ENCODE results near the gene SNPH.
A peak's percentile ranks its signal among the peaks of the same experiment; 100 is the strongest.

The SNPH gene

DNA sequence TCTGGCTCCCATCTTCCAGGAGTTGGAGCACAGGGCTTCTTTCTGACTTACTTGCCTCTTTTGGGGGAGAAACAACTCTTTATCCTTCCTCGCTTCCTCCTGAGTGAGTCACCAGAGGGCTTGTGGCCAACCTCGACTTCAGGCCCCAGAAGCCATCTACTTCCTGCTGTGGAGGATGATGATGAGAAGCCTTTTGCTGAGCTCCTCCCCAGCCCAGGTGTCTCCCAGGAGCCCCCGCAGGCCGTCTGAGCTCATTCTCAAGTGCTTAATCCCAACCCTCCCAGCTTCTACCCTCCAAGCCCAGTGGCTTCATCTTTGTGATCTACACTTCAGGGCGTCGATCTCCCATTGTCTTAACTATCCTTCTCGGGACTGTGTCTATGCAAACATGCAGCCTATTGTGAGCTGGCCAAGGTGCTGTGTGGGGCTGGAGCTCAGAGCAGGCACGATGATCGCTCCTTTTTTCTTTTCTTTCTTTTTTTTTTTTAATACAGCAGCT lies 35.0 kb downstream of the SNPH start:
- DNase-seq (ENCODE audit: low read depth, low spot score) = peak; percentile 81

DNA sequence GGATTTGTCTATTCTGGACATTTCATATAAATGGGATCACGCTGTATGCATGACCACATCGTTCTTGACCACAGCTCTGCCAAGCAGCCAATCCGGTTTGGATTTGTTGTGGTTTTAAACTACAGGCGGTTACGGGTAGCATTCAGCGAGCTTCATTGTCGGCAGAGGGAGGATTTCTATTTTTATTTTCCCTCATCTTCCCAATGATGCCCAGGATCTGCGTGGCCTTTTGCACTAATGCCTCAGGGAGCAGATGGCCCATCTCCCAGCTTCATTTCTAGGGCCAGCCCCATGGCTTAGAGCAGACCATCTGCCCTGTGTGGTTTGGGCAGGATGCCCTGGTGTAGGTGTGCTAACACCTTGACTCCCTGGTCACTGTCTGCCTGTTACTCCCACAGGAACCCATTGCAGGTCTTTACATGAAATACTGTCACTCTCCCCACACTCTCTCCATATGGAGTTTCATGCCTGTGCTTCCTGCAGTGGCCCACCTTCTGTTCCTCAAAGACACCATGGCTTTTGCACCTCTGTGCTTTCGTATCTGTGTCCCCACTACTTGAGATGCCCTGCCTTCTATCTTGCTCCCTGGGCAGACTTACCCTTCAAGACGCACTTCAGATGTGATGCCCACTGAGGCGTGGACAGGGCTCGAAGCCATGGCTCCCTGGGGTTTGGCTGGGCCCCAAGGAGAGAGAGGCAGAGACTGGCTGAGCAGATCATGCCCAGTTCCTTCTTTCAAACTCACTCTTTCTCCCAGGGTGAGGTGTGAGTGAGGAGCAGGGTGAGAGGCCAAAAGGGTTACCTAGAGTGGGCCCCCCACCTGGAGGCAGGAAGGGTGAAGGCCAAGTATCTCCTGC lies 36.8 kb downstream of the SNPH start:
- DNase-seq (ENCODE audit: low read depth, low spot score) = no peak
- no peak overlapping the region for H3K4me3 ChIP-seq (ENCODE audit: low read length)

More for the DNA sequence above, 35.0 kb downstream of the SNPH start:
- no peak overlapping the region; the same call in 1 of the 2 replicates for H3K4me3 ChIP-seq (ENCODE audit: low read length)

DNA sequence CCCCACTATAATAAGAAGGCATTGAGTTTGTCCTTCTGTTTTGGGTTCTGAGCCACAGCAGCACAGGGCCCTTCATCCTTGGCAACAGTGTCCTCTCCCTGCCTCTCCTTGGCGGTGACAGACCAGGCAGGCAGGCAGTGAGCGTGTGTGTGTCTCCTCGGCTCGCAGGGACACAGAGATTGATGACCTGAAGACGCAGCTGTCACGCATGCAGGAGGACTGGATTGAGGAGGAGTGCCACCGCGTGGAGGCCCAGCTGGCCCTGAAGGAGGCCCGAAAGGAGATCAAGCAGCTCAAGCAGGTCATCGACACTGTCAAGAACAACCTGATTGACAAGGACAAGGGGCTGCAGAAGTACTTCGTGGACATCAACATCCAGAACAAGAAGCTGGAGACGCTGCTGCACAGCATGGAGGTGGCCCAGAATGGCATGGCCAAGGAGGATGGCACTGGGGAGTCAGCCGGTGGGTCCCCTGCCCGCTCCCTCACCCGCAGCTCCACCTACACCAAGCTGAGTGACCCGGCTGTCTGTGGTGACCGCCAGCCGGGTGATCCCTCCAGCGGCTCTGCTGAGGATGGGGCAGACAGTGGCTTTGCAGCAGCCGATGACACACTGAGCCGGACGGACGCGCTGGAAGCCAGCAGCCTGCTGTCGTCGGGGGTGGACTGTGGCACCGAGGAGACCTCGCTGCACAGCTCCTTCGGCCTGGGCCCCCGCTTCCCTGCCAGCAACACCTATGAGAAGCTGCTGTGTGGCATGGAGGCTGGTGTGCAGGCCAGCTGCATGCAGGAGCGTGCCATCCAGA lies 38.8 kb downstream of the SNPH start:
- no peak for DNase-seq (ENCODE audit: low read depth, low spot score)
- H3K4me3 ChIP-seq (ENCODE audit: low read length) = no peak overlapping the region

DNA sequence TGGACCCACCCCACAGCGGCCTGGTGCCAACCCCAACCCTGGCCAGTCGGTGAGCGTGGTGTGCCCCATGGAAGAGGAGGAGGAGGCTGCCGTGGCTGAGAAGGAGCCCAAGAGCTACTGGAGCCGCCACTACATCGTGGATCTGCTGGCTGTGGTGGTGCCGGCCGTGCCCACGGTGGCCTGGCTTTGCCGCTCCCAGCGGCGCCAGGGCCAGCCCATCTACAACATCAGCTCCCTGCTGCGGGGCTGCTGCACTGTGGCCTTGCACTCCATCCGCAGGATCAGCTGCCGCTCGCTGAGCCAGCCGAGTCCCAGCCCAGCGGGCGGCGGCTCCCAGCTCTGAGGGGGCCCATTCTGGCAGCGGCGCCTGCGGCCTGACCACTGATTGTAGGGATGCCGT lies 39.6 kb downstream of the SNPH start:
- no peak for DNase-seq (ENCODE audit: low read depth, low spot score)
- H3K4me3 ChIP-seq (ENCODE audit: low read length) = no peak overlapping the region

DNA sequence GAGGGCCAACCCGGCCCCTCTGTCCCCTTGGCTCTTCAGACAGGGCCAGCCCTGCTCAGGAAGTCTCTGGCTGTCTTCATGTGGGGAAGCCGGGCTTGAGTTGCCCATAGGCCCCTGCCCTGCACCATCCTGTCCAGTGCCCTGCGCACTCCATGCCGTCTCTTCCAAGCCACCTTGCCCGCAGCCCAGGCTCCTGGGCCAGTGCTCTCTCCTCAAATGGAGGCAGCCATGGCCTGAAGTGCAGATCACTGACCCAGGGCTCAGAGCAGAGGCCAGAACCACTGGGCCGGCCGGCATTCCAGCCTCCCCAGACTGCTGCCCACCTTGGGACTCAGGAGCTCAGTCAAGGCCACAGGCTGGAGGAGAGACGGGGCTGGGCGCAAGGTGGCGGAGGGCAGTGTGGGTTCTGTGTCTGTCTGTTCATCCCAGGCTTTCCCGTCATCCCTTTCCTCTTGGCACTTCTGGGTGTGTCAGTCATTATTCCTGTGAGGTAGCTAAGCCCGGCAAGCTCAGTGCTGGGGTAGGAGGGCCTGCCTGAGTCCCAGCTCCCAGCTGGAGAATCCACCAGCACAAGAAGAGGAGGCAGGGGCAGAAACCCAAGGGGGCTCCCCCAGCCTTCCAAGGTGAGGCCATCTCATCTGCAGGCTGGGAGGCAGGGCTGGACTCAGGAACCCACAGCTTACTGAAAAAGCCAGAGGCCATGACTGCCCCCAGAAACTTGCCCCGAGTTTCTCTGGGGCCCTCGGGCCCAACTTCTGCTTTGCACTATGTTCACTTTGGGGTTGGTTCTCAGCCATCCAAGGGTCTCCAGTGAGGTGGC lies 40.4 kb downstream of the SNPH start:
- no peak overlapping the region for H3K4me3 ChIP-seq (ENCODE audit: low read length)
- DNase-seq (ENCODE audit: low read depth, low spot score) = no peak

DNA sequence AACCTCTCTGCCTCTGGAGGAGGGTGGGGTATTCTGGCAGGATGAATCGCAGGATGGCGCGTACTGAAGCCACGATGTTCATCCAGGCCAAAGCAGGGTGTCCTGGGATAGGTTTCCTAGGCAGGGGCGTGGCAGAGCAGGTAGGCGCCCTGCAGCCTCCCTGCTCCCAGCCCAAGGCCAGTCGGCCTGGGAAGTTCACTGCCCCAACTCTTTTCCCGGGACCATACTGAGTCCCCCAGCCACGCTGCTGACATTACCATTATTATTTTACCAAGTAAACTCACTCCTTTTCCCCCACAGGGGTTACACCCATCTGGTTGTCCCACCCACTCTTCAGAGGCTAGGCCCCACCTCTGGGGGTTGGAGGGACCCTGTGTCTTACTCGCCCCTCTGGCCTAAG lies 41.1 kb downstream of the SNPH start:
- no peak overlapping the region for H3K4me3 ChIP-seq (ENCODE audit: low read length)
- no peak for DNase-seq (ENCODE audit: low read depth, low spot score)

DNA sequence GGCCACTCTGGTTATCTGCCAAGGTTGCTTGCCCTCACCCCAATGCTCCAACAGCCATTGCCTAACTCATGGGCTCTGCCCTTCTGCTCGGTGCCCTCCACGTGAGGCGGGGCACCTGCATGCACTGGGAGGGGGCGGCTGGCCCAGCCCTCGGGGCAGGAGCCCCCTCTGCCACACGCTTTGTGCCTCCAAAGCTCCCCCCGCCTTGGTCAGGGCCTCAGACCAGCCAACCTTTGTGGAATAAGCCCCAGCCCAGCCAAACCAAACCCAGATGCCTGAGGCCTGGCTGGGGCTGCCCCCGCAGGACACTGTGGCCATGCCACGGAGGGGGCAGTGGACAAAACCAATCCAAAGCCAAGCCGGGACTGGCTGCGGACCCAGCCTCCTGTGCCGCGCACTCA lies 41.5 kb downstream of the SNPH start:
- no peak for DNase-seq (ENCODE audit: low read depth, low spot score)
- H3K4me3 ChIP-seq (ENCODE audit: low read length) = no peak overlapping the region

DNA sequence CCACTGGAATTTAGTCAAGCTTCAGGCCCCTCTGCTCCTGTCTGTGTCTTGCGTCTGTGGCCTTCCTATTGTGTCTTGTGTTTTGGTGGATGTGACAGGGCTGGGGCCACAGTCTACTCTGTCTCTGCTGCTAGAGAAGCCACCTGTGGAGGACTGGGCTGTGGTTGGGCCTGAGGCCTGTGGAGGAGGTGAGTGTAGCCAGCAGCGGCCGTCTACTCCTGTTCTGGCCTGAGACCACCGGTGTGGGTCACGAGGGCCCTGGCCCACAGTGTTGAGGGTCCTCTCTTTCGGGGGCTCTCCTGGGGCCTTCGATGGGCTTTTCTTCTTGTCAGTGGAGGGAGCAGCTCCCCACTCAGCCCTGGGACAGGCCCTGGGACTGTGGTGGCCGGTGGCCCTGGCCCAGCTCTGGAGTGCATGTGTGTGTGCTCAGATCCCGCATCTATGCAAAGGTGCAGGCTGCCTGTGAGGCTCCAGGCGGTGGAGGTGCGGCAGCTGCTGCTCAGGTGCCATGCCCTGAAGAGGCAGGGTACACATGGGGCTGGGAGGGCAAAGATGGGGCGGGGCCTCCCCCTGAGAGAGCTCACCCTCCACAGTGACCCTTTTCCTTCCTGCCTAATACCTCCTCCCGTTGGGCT lies 42.1 kb downstream of the SNPH start:
- H3K4me3 ChIP-seq (ENCODE audit: low read length) = no peak overlapping the region
- no peak for DNase-seq (ENCODE audit: low read depth, low spot score)

DNA sequence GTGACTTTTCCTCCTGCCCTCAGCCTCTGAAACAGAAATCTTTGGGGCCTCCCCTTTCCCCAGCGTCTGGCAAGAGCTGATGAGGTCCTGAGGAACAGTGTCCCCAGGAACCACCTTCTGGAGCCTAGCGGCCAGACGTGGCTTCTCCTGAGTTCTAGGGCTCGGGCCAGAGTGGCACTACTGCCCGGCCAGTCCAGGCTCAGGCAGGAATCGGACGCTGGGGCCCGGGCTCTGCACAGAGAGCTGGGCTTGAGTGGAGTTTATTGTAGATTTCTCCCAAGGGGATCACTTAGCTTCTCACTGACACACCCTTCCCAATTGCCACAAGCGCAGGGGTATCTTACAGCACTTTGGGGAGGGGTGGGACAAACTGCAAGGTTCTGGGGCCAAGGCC lies 42.6 kb downstream of the SNPH start:
- H3K4me3 ChIP-seq (ENCODE audit: low read length) = no peak overlapping the region
- no peak for DNase-seq (ENCODE audit: low read depth, low spot score)

DNA sequence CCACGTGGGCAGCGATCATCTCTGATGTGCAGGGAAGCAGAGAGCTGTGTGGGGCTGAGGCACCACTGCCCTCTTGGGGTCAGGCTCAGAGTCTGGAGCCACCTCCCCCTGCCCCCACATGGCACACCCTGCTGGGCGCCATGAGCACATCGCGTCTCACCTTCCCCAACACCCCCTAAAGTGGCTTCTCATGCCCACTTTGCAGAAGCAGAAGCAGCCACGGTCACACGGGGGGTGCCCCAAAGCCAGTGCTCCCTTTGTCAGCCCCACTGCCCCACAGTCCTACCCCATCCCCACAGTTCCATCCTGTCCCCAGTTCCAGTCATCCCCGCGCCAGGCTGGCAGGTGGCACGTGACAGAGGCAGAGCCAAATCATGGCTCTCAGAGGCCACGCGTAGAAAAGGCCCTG lies 43.3 kb downstream of the SNPH start:
- no peak overlapping the region for H3K4me3 ChIP-seq (ENCODE audit: low read length)
- no peak for DNase-seq (ENCODE audit: low read depth, low spot score)

DNA sequence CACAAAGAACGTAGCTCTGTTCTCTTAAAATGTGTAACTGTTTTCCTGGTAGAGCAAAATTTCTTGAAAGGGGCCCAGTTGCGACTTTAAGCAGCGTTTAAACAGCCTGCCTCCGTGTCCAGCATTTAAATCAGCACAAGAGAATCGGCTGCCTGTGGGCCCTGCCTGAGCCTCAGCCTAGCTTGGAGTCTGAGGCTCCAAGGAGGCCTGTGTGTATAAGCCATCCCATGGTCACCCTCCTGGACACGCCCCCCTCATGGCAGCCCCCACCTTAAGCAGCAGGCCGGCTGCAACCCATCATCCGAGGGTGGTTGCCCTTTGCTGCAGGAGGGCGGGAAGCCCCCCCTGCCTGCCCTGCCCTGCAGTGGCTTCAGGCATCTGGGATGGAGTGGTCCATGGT lies 44.0 kb downstream of the SNPH start:
- DNase-seq (ENCODE audit: low read depth, low spot score) = no peak
- no peak overlapping the region for H3K4me3 ChIP-seq (ENCODE audit: low read length)

DNA sequence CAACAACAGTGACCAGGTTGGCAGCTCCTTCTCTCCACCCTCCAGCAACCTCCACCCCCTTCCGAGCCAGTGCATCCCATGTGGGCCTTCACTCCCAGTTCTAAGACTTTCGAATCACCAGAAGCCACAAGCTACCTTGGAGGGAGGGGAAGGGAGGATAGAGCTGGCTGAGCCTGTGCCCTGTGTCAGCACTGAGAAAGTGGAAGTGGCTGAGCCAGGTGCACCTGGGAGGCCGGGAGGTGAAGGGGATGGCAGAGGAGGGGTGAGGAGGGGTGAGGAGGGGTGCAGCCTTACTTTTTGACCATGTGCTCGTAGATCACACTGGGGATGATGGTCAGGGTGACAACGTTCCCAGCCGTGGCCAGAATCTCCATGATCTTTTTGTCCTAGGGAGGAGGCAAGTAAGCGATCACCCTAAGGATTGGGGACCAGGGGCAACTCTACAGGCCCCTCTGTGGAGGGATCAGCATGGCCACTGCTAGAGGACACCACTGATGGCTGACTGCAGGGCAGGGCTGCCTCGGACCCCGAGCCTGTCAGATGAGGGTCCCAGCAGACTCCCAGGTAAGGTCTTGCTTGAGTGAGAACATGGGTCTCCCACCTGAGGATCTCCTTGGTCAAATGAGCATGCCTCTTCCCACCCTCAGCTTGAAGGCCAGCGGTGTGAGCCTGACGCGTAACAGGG lies 44.6 kb downstream of the SNPH start:
- no peak overlapping the region for H3K4me3 ChIP-seq (ENCODE audit: low read length)
- no peak for DNase-seq (ENCODE audit: low read depth, low spot score)

DNA sequence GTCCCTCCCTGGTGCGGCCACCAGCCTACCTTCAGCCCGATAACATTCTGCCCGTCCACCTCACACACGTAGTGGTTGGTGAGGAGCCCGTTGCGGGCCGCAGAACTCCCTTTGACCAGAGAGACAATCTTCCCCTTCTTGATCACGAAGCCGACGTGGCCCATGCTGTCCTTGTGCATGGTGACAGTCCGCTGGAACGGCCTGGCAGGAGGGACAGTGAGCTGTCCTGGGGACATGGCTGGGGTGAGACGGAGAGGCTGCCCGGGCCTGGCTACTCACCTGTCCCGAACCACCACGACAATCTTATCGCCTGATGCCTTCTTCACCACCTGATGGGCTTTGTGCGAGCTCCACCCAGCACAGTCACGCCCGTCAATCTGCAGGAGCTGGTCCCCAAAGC lies 46.2 kb downstream of the SNPH start:
- no peak overlapping the region for H3K4me3 ChIP-seq (ENCODE audit: low read length)
- no peak for DNase-seq (ENCODE audit: low read depth, low spot score)

DNA sequence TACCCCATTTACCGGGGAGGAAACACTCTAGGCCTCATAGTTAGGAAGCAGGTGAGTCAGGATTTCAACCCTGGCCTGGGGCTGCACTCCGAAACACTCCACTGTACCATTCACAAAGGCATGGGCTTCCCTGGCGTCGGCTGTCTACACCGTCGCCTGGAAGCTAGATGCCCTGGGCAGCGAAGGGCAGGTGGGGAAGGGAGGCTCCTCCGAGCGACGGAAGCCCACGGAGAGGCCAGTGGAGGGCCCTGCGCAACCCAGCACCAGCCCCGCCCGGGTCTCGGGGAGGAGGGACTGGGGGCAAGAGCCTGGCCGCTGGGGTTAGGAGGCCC lies 46.8 kb downstream of the SNPH start:
- DNase-seq (ENCODE audit: low read depth, low spot score) = no peak
- H3K4me3 ChIP-seq (ENCODE audit: low read length) = no peak overlapping the region

DNA sequence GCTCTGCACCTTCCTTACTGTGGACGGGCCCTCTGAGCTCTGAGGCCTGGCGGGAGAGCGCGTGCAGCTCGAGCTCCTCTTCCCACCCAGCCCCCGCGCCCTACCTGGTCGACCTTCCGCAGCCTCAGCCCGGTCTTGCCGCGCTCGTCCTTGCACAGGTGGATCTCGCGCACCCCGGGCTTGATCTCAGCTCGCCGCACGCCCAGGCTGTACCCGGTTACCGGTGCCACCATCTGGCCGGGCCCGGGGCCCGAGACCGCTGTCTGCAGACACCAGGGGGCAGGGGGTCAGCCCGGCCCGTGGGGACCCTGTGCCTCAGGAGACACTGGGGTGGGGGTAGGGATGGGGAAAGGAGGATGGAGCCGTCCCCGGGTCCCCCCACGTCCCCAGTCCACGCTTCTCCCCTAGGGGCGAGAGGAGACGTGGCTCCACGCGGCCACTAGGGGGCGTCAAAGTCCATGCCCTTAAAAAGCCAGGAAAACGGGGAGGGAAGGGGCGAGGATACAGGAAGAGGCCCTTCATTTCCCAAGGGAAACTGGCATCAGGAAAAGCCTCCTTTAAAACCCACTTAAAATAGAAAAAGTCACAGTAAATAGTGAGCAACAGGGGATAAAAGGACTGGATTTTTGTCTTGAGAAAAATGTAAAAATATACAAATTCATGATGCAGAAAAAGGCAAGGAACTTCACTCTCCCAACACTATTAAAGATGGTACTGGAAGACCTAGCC lies 47.3 kb downstream of the SNPH start:
- H3K4me3 ChIP-seq (ENCODE audit: low read length) = no peak overlapping the region
- DNase-seq (ENCODE audit: low read depth, low spot score) = no peak

DNA sequence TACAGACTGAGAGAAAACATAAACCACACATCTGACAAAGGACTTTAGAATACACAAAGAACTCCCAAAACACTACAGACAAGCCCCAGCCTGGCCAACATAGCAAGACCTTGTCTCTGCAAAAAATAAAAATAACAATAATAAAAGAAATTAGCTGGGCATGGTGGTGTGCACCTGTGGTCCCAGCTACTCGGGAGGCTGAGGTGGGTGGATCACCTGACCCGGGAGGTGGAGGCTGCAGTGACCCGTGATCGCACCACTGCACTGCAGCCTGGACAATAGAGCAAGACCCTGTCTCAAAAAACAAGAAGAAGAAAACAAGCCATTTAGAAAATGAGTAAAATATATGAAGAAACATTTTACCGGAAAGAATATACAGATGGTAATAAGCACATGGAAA lies 49.7 kb downstream of the SNPH start:
- no peak overlapping the region for H3K4me3 ChIP-seq (ENCODE audit: low read length)
- DNase-seq (ENCODE audit: low read depth, low spot score) = no peak

DNA sequence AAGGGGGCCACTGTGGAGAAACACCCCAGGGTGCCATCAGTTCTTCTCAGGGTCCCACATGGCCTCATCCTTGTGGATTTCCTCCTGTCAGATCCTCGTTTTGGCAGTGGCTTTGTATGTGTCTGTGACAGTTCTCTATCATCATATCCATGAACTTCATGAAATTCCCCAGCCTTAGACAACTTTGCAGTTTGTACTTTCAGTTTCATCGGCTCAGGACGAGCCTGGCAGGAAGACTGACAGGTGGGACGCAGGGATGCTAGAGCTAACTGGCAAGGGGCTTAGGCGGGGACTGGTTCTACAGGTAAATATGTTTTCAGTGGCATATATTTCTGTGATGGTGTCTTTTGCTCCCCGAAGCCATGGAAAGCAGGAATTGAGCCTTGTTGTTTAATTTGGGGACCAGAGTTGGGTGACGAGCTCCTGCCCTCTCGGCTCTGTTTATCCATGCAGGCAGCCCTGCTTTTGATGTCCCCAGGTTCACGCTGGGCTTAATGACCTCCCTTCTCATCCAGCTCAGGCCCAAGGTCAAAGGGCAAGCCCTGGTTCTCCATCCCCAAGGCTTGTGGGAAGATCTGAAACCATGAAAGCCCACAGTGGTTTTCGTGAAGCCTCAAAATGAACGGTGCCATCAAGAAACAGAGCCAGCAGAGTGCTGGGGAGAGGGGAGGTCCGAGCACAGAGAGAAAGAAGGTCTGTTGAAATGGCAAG lies 51.6 kb downstream of the SNPH start:
- no peak overlapping the region for H3K4me3 ChIP-seq (ENCODE audit: low read length)
- no peak for DNase-seq (ENCODE audit: low read depth, low spot score)

All from Jurkat, Clone E6-1 (cell line).